NK-92 treated with Interleukin-12 subunit alpha and Interleukin-12 subunit beta, amount 100 ng/mL, for 24 hours (cell line): ENCODE measurements around the gene RAP1GAP2.
"Not testable (repeated sequence)": the region's sequence is repeated elsewhere in the genome, so short reads cannot be mapped to it uniquely, and the experiment has no call there.

Experiments
- DNase-seq: peaks from one replicate; lab custom pipeline; 2025; lab: John Stamatoyannopoulos, UW

RAP1GAP2 gene

DNA sequence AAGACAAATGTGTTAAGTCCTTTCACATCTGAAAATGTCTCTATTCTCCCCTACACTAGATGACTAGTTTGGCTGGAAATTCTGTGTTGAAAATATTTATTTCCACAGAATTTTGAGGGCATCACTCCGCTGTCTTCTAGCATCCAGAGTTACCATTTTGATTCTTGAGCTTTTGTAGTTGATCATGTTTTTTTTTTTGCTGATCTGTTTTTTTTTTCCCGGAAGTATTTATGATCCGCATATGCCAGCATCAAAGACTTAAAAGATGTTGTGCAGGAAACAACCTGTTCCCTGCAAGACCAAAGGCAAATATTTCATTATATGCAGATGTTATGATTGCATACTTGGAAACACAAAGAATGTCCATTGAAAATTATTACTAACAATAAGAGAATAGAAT is 250.5 kb downstream of the RAP1GAP2 start:
- DNase-seq = no peak

DNA sequence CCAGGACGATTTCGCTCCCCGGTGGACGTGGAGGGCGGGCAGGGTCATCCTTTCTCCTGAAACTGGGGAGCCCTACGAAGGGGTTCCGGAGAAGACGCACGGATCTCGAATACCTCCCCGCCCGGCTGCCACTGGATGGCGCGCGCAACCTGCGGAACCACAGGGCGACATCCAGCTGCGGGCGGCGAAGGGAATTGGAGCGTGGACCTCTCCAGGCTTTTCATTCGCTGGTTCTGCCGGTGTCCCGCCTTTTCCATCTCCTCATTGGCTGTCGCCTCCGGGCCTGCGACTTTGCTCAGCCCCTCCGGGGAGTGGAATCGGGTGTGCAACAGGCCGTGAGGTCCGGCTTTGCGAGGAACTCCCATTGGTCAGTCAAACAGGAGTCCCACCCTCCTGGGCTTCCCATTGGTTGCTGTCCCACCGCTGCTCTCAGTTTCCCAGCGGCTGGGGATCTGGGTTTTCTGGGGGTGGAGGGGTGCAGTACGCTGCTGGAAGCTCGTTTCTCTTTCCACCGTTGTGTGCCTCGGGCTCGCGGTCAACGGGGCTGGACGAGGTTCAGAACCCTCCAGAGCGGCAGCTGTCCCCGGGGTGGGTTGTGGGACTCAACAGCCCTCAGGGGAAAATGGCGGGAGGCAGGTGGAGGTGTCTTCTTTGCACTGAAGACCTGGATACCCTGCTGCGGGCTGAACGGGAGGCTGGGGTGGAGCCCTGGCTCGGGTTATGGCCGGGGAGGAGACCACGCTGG is 252.7 kb downstream of the RAP1GAP2 start:
- DNase-seq = no peak

DNA sequence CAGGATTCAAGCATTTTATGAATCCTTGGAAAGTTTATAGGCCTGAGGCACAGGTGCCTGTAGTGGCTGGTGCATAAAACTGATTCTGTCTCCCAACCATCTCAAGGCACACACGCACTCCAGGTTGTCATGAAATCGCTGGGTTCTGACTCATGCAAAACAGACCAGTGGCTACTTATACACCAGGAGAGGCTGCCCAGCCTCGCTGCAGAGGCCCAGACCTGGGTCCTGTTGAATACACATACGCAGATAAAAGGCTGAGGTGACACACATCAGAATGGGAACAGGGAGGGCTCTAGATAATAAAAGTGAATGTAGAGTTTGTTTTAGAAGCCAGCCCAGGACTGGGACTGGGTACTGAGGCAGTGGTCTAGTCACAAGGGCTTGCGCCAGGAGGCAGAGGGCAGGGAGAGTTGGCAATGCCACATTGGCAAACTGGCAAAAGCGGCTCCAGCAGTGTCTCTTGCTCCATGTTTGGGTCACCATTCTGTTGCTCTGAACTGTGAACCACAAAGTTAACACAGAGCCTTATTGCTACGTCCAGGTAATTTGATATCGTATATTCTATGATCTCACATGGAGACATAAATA is 253.6 kb downstream of the RAP1GAP2 start:
- DNase-seq = no peak

DNA sequence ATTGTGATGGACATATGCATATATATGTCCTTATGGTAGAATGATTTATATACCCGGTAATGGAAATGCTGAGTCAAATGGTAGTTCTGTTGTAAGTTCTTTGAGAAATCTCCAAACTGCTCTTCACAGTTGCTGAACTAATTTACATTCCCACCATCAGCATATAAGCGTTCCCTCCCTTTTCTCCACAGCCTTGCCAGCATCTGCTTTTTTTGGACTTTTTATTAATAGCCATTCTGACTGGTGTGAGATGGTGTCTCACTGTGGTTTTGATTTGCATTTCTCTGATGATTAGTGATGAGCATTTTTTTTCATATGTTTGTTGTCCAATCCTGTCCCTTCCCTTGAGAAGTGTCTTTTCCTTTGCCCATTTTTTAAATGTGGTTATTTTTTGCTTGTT is 258.6 kb downstream of the RAP1GAP2 start:
- DNase-seq = not testable (repeated sequence)

DNA sequence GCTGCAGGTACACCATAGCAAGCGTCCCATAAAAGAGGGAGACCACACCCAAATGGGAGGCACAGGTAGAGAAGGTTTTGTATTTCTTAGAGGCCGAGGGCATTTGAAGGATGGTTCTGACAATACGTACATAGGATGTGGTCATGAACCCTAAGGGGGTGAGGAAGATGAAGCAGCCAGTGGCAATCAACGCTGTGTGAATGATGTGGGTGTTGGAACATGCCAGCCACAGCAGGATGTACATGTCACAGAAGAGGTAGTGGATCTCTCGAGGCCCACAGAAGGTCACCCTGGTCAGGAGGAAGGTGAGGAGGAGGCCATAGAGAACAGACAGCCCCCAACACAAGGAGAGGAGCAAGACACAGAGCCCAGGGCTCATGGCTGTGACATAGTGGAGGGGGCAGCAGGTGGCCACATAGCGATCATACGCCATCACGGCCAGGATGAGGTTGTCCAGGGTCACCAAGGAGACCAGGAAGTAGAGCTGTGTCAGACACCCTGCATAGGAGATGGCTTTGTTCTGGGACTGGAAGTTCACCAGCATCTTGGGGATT is 266.7 kb downstream of the RAP1GAP2 start:
- not testable (repeated sequence) for DNase-seq

DNA sequence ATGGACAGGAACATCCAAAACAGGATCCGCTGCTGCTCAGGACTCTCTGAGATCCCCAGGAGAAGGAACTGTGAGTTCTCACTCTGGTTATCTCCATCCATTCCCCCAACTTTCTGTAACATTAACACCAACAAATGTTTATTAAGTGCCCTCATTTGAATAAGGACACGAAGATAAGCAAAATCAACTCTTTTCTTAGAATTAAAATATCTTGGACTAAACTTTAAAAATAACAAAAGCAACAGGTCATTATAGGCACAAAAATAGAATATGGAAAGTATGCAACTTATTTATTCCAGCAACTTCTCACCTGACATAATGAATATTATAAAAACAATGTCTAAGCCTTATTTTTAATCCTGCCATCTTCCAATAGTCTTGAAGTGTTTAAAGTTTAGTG is 267.3 kb downstream of the RAP1GAP2 start, which contains the start of gene OR1D5:
Gene OR1D5 (minus strand): TSS at position 101 of the 400 bp plus-strand sequence. CDS start 0 bp downstream, at position 101.
- DNase-seq = not testable (repeated sequence)

DNA sequence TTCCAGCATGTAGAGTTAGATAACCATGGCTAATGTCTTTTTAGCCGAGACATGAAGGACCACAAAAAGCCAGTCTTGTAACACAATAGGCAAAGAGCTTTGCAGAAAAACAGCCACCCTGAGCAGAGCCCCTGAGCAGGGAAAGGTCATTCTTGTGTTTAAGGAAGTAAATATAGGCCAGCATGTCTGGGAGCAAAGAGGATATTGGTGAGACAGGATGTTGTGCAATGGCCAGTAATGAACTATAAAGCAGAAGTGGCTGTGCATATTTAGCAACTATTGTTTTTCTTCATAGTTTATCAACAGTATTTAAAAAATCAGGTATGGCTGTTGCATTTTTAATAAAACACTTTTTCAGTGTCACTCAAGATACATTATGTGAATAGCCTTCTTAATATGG is 269.0 kb downstream of the RAP1GAP2 start:
- DNase-seq = not testable (repeated sequence)

DNA sequence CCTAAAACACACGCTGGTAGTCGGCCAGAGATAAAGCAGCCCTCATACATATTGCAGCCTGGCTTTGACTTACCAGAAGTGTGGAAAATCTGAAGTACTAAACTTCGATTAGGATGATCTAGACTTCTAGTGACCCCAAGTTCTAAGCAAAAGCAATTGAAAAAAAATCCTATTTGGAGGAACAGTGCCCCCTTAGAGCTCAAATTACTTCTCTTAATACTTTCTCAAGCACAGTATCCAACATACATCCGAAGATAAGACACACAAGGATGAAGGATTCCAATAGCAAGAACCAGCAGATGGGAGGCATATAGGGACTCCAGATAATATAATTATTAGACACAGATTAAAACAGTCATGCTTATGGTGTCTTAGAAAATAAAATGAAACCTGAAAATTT is 277.6 kb downstream of the RAP1GAP2 start:
- DNase-seq = not testable (repeated sequence)
